Upper lobe of left lung (tissue), 4 donors: ENCODE data around the gene IFNA21.

Experiments used
- CTCF ChIP-seq, 6 experiments: fragments of 450-650 bp in 4 of 6; fragments of 200-600 bp in 2 of 6; sonication (generic) in 2 of 6; IDR thresholded peaks; one replicate each; pipeline ENCODE4 v1.5.1; 2016 to 2019; ENCODE audit warnings: antibody characterized with exemption in 6 of 6
- EP300 ChIP-seq, 4 donors: sonication (generic); formaldehyde crosslinking; IDR thresholded peaks; one replicate each; pipeline ENCODE4 v1.5.1; 2017; ENCODE audit warnings: antibody characterized with exemption in 4 of 4, control low read depth in 2 of 4
- POLR2A ChIP-seq, 4 donors: fragments of 450-650 bp; IDR thresholded peaks; one replicate each; pipeline ENCODE4 v1.5.1; 2016 to 2017; ENCODE audit warnings: antibody characterized with exemption in 4 of 4, mild to moderate bottlenecking in 2 of 4
- POLR2AphosphoS5 ChIP-seq, 2 donors: sonication (generic); formaldehyde crosslinking; IDR thresholded peaks; one replicate each; pipeline ENCODE4 v1.5.1; 2017; ENCODE audit warnings: antibody characterized with exemption in 2 of 2

DNA sequence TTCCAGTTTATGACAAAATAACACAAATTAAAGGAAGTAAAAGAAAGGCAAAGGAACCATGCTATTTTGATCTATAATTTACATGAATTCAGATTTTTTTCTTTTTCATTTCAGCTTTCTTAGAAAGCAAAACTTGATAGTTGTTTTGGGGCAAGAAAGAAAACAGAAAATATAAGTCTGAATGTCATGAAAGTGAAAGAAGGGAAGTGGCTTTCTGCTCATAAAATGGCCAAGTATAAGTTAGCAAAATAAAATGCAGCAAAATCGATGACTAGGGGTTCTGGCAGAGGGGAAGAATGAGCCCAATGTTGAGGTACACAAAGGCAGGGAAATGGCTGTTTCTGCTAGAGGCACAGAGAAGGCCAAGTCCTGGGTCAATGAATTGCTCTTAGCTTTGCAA is 21.9 kb downstream of the IFNA21 start:
- TF ChIP-seq POLR2A (IDR thresholded peaks at IDR 0.05) = no peak
- no peak for TF ChIP-seq CTCF (IDR thresholded peaks at IDR 0.05)
- TF ChIP-seq POLR2AphosphoS5 (IDR thresholded peaks at IDR 0.05) = no peak
- no peak for TF ChIP-seq EP300 (IDR thresholded peaks at IDR 0.05)
